ENCODE measurements around the gene UNC13D. TPM values are rescaled to one million over a fixed set of nuclear protein-coding genes. Genes with fewer than 3 reads are reported as not detected.

Gene UNC13D
- total and polyA plus RNA-seq, 9 of the 15 experiments (the other 6 are each of a cell fraction or from before 2014, with no cell fraction given) = 0.86 to 244 (median 69.2) TPM

GRCh38 chr17:75785016-75785890 lies 59.0 kb downstream of the UNC13D start (continued):
- TF ChIP-seq ZNF79 (CRISPR knock-in tag; IDR thresholded peaks at IDR 0.05; ENCODE audit: low read depth) (peak; percentile 5; the same call in 1 of the 2 replicates), MCM5 (IDR thresholded peaks at IDR 0.05; ENCODE audit: low read depth) (no peak), ATF6 (CRISPR knock-in tag; IDR thresholded peaks at IDR 0.05) (peak; percentile 98), GTF2A2 (tag; IDR thresholded peaks at IDR 0.05) (peak; percentile 83), KAT7 (CRISPR knock-in tag; IDR thresholded peaks at IDR 0.05; ENCODE audit: borderline replicate concordance) (peak; percentile 90; the same call in 1 of the 2 replicates), HDGF (IDR thresholded peaks at IDR 0.05) (no peak), PCBP1 (IDR thresholded peaks at IDR 0.05; ENCODE audit: low read depth, low read length, poor library complexity, severe bottlenecking) (no peak), ZNF695 (CRISPR knock-in tag; IDR thresholded peaks at IDR 0.05) (no peak), TRIM28 (IDR thresholded peaks at IDR 0.05) (no peak), HDAC6 (IDR thresholded peaks at IDR 0.05; ENCODE audit: low read depth, low read length) (no peak), CEBPG (CRISPR knock-in tag; IDR thresholded peaks at IDR 0.05) (no peak), CEBPG (tag; conservative IDR thresholded peaks at IDR 0.05 in 1 of 2, IDR thresholded peaks at IDR 0.05 in 1 of 2) (no peak), THRAP3 (IDR thresholded peaks at IDR 0.05; ENCODE audit: borderline replicate concordance) (no peak; the same call in 1 of the 2 replicates), SIX5 (IDR thresholded peaks at IDR 0.05; ENCODE audit: borderline replicate concordance in 1 of 2, insufficient read depth in 1 of 2, low read depth in 1 of 2, low read length in 2 of 2) (no peak), FIP1L1 (IDR thresholded peaks at IDR 0.05; ENCODE audit: low read depth, low read length, poor library complexity, severe bottlenecking) (peak; percentile 12), SNIP1 (IDR thresholded peaks at IDR 0.05; ENCODE audit: low read depth) (no peak), ZBTB12 (CRISPR knock-in tag; IDR thresholded peaks at IDR 0.05) (no peak), POLR2A (conservative IDR thresholded peaks at IDR 0.05) (peak; percentile 90), PHB (CRISPR knock-in tag; IDR thresholded peaks at IDR 0.05) (0 out of 2 replicates have a peak, but pooled peaks have one; percentile 59), KLF6 (CRISPR knock-in tag; IDR thresholded peaks at IDR 0.05; ENCODE audit: borderline replicate concordance) (peak; percentile 96), MAFF (IDR thresholded peaks at IDR 0.05; ENCODE audit: low read length) (no peak; the same call in 1 of the 2 replicates), SMARCA4 (IDR thresholded peaks at IDR 0.05) (peak; percentile 90), SOX6 (IDR thresholded peaks at IDR 0.05) (peak; percentile 69; the same call in 1 of the 2 replicates), ZNF583 (CRISPR knock-in tag; IDR thresholded peaks at IDR 0.05) (peak; percentile 91), RBFOX2 (IDR thresholded peaks at IDR 0.05; ENCODE audit: low read depth, low read length) (peak; percentile 97), SMAD2 (IDR thresholded peaks at IDR 0.05; ENCODE audit: low read depth, low read length) (no peak)
- TF ChIP-seq, protein P1, sequence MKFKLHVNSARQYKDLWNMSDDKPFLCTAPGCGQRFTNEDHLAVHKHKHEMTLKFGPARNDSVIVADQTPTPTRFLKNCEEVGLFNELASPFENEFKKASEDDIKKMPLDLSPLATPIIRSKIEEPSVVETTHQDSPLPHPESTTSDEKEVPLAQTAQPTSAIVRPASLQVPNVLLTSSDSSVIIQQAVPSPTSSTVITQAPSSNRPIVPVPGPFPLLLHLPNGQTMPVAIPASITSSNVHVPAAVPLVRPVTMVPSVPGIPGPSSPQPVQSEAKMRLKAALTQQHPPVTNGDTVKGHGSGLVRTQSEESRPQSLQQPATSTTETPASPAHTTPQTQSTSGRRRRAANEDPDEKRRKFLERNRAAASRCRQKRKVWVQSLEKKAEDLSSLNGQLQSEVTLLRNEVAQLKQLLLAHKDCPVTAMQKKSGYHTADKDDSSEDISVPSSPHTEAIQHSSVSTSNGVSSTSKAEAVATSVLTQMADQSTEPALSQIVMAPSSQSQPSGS (CRISPR knock-in tag; IDR thresholded peaks at IDR 0.05) = no peak
